Measurements from ENCODE around the gene EHMT1. TPM values are rescaled to one million over a fixed set of nuclear protein-coding genes. Genes with fewer than 3 reads are reported as not detected.

Gene EHMT1
- total and polyA plus RNA-seq, 2 of the 8 experiments (the other 6 are each of a cell fraction or from before 2014, with no cell fraction given): 95.7 to 163 TPM

- no peak overlapping the region for H3K9ac ChIP-seq (replicated peaks in 1 of 4; ENCODE audit: extremely low read depth in 1 of 4, low read depth in 3 of 4, low read length in 3 of 4)
- H2AFZ ChIP-seq (ENCODE audit: low read length): no peak overlapping the region
- H2BK12ac ChIP-seq (ENCODE audit: low read depth, low read length): no peak overlapping the region
- ChIA-PET POLR2A (ENCODE audit: partially characterized antibody) (interaction anchor here (1.1 to 2.2 kb wide), 2 partner anchors 17 to 25 kb away, joined by 3 to 6 read pairs; partner anchors contain the start of gene EHMT1), CTCF (ENCODE audit: partially characterized antibody) (interaction anchor here (0.6 to 1.3 kb wide), 4 partner anchors 14 to 103 kb away, joined by 3 to 5 read pairs (median 4); no protein-coding TSS in a partner anchor)
- DNase-seq (ENCODE audit: low read depth in 1 of 2, low spot score in 2 of 2) (no peak), FAIRE-seq (no peak)
- H3K79me1 ChIP-seq (ENCODE audit: low read depth, low read length): peaks cover 29% of the 10 kb centered on the region
- no peaks in the 10 kb centered on the region for H3K27me3 ChIP-seq (replicated peaks in 1 of 4; ENCODE audit: control insufficient read depth in 3 of 4, extremely low read depth in 1 of 4, insufficient read depth in 3 of 4, low read length in 3 of 4)
- peak overlapping the region; percentile 15; the same call in 1 of the 2 replicates for H4K8ac ChIP-seq (ENCODE audit: extremely low read depth, insufficient read depth, low read length)
- peaks cover 0 to 13% (median 0%) of the 10 kb centered on the region in 4 experiments; a peak in 2 of 8 replicates for H3K36me3 ChIP-seq (ENCODE audit: control insufficient read depth in 2 of 4, insufficient read depth in 4 of 4, low read length in 3 of 4)
- no peak overlapping the region for H3K4me3 ChIP-seq (ENCODE audit: extremely low read depth in 1 of 4, insufficient read depth in 2 of 4, low read depth in 3 of 4, low read length in 4 of 4)
- H2BK15ac ChIP-seq (ENCODE audit: low read length): no peak overlapping the region
- no peak overlapping the region for H2BK5ac ChIP-seq (ENCODE audit: low read depth, low read length)
- no peak overlapping the region for H3K23ac ChIP-seq (ENCODE audit: insufficient read length)
- WGBS, 2 experiments (ENCODE audit: extremely low coverage in 1 of 2, insufficient coverage in 1 of 2, insufficient read length in 1 of 2, insufficient replicate concordance in 2 of 2, low coverage in 1 of 2, low lambda C conversion rate in 2 of 2, missing lambda C conversion rate in 1 of 2): 95% methylated on average over 14 of the region's 14 CpGs; no CpG with 5 or more reads in 1 of the 2 experiments
- no peak overlapping the region for H3K56ac ChIP-seq (replicated peaks; ENCODE audit: insufficient read length, low read depth, low read length)
- H4K91ac ChIP-seq (replicated peaks; ENCODE audit: insufficient read length, low read length): no peak overlapping the region
- no peak overlapping the region for H4K5ac ChIP-seq (ENCODE audit: insufficient read length, low read depth, low read length)
- H3K23me2 ChIP-seq (ENCODE audit: low read depth, low read length): no peaks in the 10 kb centered on the region
- H4K20me1 ChIP-seq (replicated peaks in 1 of 2; ENCODE audit: control insufficient read depth in 1 of 2, insufficient read depth in 2 of 2, low read length in 2 of 2): peaks cover 17 to 30% of the 10 kb centered on the region in 2 experiments
- no peak overlapping the region for H3K18ac ChIP-seq (ENCODE audit: extremely low read depth, low read length)
- no peak overlapping the region for H3K27ac ChIP-seq (ENCODE audit: low read depth, low read length)
- H3K79me2 ChIP-seq (ENCODE audit: control insufficient read depth in 1 of 2, insufficient read depth in 2 of 2, low read length in 2 of 2): peaks cover 18 to 96% of the 10 kb centered on the region in 2 experiments
- 0 out of 4 replicates have a peak, but pooled peaks cover 0 to 2% of the 10 kb centered on the region in 2 experiments for H3K9me3 ChIP-seq (ENCODE audit: insufficient read depth in 2 of 2, low read depth in 1 of 2, low read length in 1 of 2)
- no peak overlapping the region for H3K14ac ChIP-seq (ENCODE audit: insufficient read length)
- H2BK120ac ChIP-seq (replicated peaks; ENCODE audit: low read depth, low read length): no peak overlapping the region
- no peak overlapping the region for H2BK20ac ChIP-seq (ENCODE audit: low read length)
- no peak overlapping the region for H3K4ac ChIP-seq (replicated peaks; ENCODE audit: insufficient read length, low read depth, low read length)
- H3K4me1 ChIP-seq (replicated peaks in 1 of 4; ENCODE audit: control insufficient read depth in 3 of 4, insufficient read depth in 4 of 4, low read length in 3 of 4): peaks cover 0 to 3% (median 0%) of the 10 kb centered on the region in 4 experiments; a peak in 1 of 7 replicates
- no peak overlapping the region for H3K4me2 ChIP-seq (ENCODE audit: insufficient read depth in 1 of 2, low read depth in 2 of 2, low read length in 2 of 2)
- H2AK5ac ChIP-seq (ENCODE audit: low read depth, low read length): no peak overlapping the region
- no peak for TF ChIP-seq SP4 (IDR thresholded peaks at IDR 0.05; ENCODE audit: low read length)
- TF ChIP-seq, protein P1, sequence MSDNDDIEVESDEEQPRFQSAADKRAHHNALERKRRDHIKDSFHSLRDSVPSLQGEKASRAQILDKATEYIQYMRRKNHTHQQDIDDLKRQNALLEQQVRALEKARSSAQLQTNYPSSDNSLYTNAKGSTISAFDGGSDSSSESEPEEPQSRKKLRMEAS (IDR thresholded peaks at IDR 0.05): no peak
- TF ChIP-seq SUZ12 (IDR thresholded peaks at IDR 0.05; ENCODE audit: low read length): no peak
- TF ChIP-seq CBX8 (IDR thresholded peaks at IDR 0.05; ENCODE audit: borderline replicate concordance, low read depth, low read length): no peak
- TF ChIP-seq RFX5 (IDR thresholded peaks at IDR 0.05; ENCODE audit: borderline replicate concordance, low read depth, low read length): no peak
- no peak for TF ChIP-seq RBBP5 (IDR thresholded peaks at IDR 0.05; ENCODE audit: borderline replicate concordance, low read depth, low read length)
- TF ChIP-seq MAFK (IDR thresholded peaks at IDR 0.05; ENCODE audit: low read depth, low read length): no peak
- TF ChIP-seq, protein P2, sequence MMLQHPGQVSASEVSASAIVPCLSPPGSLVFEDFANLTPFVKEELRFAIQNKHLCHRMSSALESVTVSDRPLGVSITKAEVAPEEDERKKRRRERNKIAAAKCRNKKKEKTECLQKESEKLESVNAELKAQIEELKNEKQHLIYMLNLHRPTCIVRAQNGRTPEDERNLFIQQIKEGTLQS (IDR thresholded peaks at IDR 0.05; ENCODE audit: insufficient read depth, low read depth, low read length): no peak
- TF ChIP-seq GTF2F1 (IDR thresholded peaks at IDR 0.05; ENCODE audit: borderline replicate concordance, low read depth, low read length): no peak
- no peak for TF ChIP-seq TBP (IDR thresholded peaks at IDR 0.05; ENCODE audit: low read depth, low read length)
- TF ChIP-seq JUN (IDR thresholded peaks at IDR 0.05; ENCODE audit: low read depth, low read length): no peak
- TF ChIP-seq SIN3A (conservative IDR thresholded peaks at IDR 0.05 in 1 of 2, IDR thresholded peaks at IDR 0.05 in 1 of 2; ENCODE audit: low read depth in 1 of 2, low read length in 2 of 2): no peak
- no peak for TF ChIP-seq BCL11A (IDR thresholded peaks at IDR 0.05; ENCODE audit: low read depth in 2 of 2, low read length in 2 of 2)
Measured at GRCh38 chr9:137643921-137644320, 25.1 kb downstream of the EHMT1 start.

Measured in H1 (cell line).